Activated T-helper 2 cell treated with anti-CD3 and anti-CD28 coated beads, Interferon-gamma antibody, Interleukin-2, Interleukin-4, amounts not matched to agents 10 μg/mL and 5 μg/mL and 100 μg/mL, durations not matched to agents 14 hours and 24 hours and 36 hours (primary cell): ENCODE data around the gene TRIM21. TPM values are rescaled to one million over a fixed set of nuclear protein-coding genes. Genes with fewer than 3 reads are reported as not detected.
"Not testable (repeated sequence)": the region's sequence is repeated elsewhere in the genome, so short reads cannot be mapped to it uniquely, and the experiment has no call there.

ENCODE experiments used
- DNase-seq: peaks from one replicate; pipeline ENCODE4 v3.0.0; 2021; ENCODE audit warnings: low spot score
- H3K27ac Mint-ChIP-seq: one replicate; pipeline ENCODE4 v1.8.0; 2021; ENCODE audit warnings: mixed read lengths
- H3K27me3 Mint-ChIP-seq: one replicate; pipeline ENCODE4 v1.8.0; 2021; ENCODE audit warnings: low read depth, mixed read lengths
- H3K36me3 Mint-ChIP-seq: one replicate; pipeline ENCODE4 v1.8.0; 2021; ENCODE audit warnings: low read depth, mixed read lengths
- H3K4me1 Mint-ChIP-seq: one replicate; pipeline ENCODE4 v1.8.0; 2021; ENCODE audit warnings: low read depth, mixed read lengths
- H3K4me3 Mint-ChIP-seq: one replicate; pipeline ENCODE4 v1.8.0; 2021; ENCODE audit warnings: low read depth, mild to moderate bottlenecking, moderate library complexity, mixed read lengths
- H3K9me3 Mint-ChIP-seq: one replicate; pipeline ENCODE4 v1.8.0; 2021; ENCODE audit warnings: mixed read lengths
- intact Hi-C: fragments of 100-400 bp; cut with micrococcal nuclease; formaldehyde crosslinking; loops from one replicate; pipeline ENCODE4 v1.15.1; 2023
- total RNA-seq: library from RNA; stranded (reverse); gene quantifications from 2 replicates; pipeline ENCODE4 v1.2.3, GENCODE V29; 2022

The TRIM21 gene
- total RNA-seq, 1 donor from 2014 or later = 34.9 TPM

- H3K36me3 Mint-ChIP-seq = no peaks in the 10 kb centered on the region
- DNase-seq = no peak
- intact Hi-C loops = no loop called here
- H3K4me1 Mint-ChIP-seq = no peaks in the 10 kb centered on the region
- H3K27ac Mint-ChIP-seq = no peak overlapping the region
- peaks cover 1% of the 10 kb centered on the region for H3K27me3 Mint-ChIP-seq
- H3K9me3 Mint-ChIP-seq = no peaks in the 10 kb centered on the region
- H3K4me3 Mint-ChIP-seq = no peak overlapping the region
Measured at GRCh38 chr11:4375431-4376140, 17.9 kb downstream of the TRIM21 start.

GRCh38 chr11:4370166-4370565 is 23.3 kb downstream of the TRIM21 start:
- H3K9me3 Mint-ChIP-seq = no peaks in the 10 kb centered on the region
- no peaks in the 10 kb centered on the region for H3K4me1 Mint-ChIP-seq
- no peak overlapping the region for H3K4me3 Mint-ChIP-seq
- H3K36me3 Mint-ChIP-seq = no peaks in the 10 kb centered on the region
- no peak overlapping the region for H3K27ac Mint-ChIP-seq
- DNase-seq = no peak
- H3K27me3 Mint-ChIP-seq = peaks cover 6% of the 10 kb centered on the region
- intact Hi-C loops = no loop called here

- Mint-ChIP-seq H3K27me3 (peaks cover 6% of the 10 kb centered on the region), H3K36me3 (no peaks in the 10 kb centered on the region), H3K27ac (no peak within 1 kb of the TSS), H3K4me1 (no peaks in the 10 kb centered on the region), H3K4me3 (no peak within 1 kb of the TSS), H3K9me3 (no peaks in the 10 kb centered on the region)
- DNase-seq = no peak
- intact Hi-C loops = no loop called here
Measured at GRCh38 chr11:4368286-4368685, 25.2 kb downstream of the TRIM21 start, which contains the start of gene OR52B4. Gene OR52B4, minus strand, starts transcription at chr11:4368386. Its CDS starts 91 bp downstream, at chr11:4368295.

DNA sequence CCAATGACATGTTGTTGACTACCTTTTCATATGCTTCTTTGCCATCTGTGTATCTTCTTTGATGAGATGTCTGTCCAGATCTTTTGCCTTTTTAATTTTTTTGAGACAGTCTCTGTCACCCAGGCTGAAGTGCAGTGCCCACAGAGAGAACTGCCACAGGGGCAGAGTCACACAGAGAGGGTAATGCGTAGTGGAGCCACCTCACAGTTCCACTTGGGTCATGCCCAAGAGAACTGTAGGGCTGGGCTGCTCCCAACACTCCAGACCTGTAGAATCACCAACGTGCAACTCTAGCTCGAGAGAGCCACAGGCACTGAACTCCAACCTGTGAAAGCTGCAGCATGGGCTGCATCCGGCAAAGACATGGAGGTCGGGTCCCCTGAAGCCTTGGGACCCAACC is 45.4 kb downstream of the TRIM21 start:
- H3K36me3 Mint-ChIP-seq, H3K4me1 Mint-ChIP-seq, DNase-seq, H3K27me3 Mint-ChIP-seq, H3K4me3 Mint-ChIP-seq, H3K9me3 Mint-ChIP-seq, intact Hi-C loops, H3K27ac Mint-ChIP-seq: not testable (repeated sequence)

GRCh38 chr11:4345366-4345765 is 48.1 kb downstream of the TRIM21 start:
- H3K27me3 Mint-ChIP-seq, H3K4me1 Mint-ChIP-seq, H3K4me3 Mint-ChIP-seq, H3K9me3 Mint-ChIP-seq, intact Hi-C loops, H3K27ac Mint-ChIP-seq, H3K36me3 Mint-ChIP-seq, DNase-seq: not testable (repeated sequence)

Other genes starting within 250 kb of the TRIM21 start
- gene OR52B4, start 25.3 kb downstream of the TRIM21 start, total RNA-seq = not detected in 2 replicates
- not detected in 2 replicates for gene OR52K2, start 55.6 kb upstream of the TRIM21 start, total RNA-seq
- not detected in 2 replicates for gene OR52K1, start 88.9 kb upstream of the TRIM21 start, total RNA-seq
- not detected in 2 replicates for gene OR52M1, start 151.5 kb upstream of the TRIM21 start, total RNA-seq
- gene OR52I2, start 188.0 kb upstream of the TRIM21 start, total RNA-seq = not detected in 2 replicates
- gene OR52I1, start 200.3 kb upstream of the TRIM21 start, total RNA-seq = not detected in 2 replicates
- gene TRIM68, start 214.5 kb upstream of the TRIM21 start, total RNA-seq = 10.0 and 11.0 TPM in 2 replicates
- not detected in 2 replicates for gene OR51D1, start 243.8 kb upstream of the TRIM21 start, total RNA-seq